SK-N-SH (cell line): Measurements from ENCODE around the gene SARDH. TPM values are rescaled to one million over a fixed set of nuclear protein-coding genes. Genes with fewer than 3 reads are reported as not detected.

Experiments
- CTCF ChIA-PET: fragments of 300-600, 350-600 bp; formaldehyde crosslinking; extraction: SDS; loops from one replicate; lab custom pipeline; 2021; lab: Yijun Ruan, JAX
- POLR2A ChIA-PET: fragments of 350-600 bp; sonication (Branson Sonifier 250); formaldehyde crosslinking; extraction: SDS; loops from one replicate; lab custom pipeline; 2020; ENCODE audit warnings: antibody characterized with exemption, inconsistent platforms; lab: Yijun Ruan, JAX
- DNase-seq: peaks from one replicate; pipeline ENCODE4 v3.0.0; 2012
- H2AFZ ChIP-seq: fragments of 200-600 bp; sonication (generic); 2 replicates; pipeline ENCODE4 v1.8.1; 2016; ENCODE audit warnings: antibody characterized with exemption, mild to moderate bottlenecking, low read depth
- H3F3A ChIP-seq: fragments of 200-600 bp; sonication (generic); replicated peaks from 2 replicates; pipeline ENCODE3; 2016; ENCODE audit warnings: antibody characterized with exemption, mild to moderate bottlenecking; ENCODE audit not compliant: insufficient read depth
- H3K27ac ChIP-seq, 2 experiments: fragments of 200-500 bp in 1 of 2; fragments of 200-600 bp in 1 of 2; sonication (Bioruptor generic) in 1 of 2; sonication (generic), shearing (Covaris generic) in 1 of 2; 2 replicates each; pipeline versions ENCODE4 v1.5.1 to v1.6.1; 2014 to 2016; ENCODE audit warnings: low read depth in 2 of 2, inconsistent platforms in 1 of 2, low read length in 1 of 2, mild to moderate bottlenecking in 1 of 2, mixed read lengths in 1 of 2
- H3K27me3 ChIP-seq: fragments of 200-600 bp; sonication (generic), shearing (Covaris generic); 2 replicates; pipeline ENCODE4 v1.6.1; 2016; ENCODE audit warnings: mixed run types; ENCODE audit not compliant: insufficient read depth
- H3K36me3 ChIP-seq, 2 experiments: fragments of 200-500 bp in 1 of 2; fragments of 200-600 bp in 1 of 2; sonication (Bioruptor generic) in 1 of 2; sonication (generic) in 1 of 2; replicated peaks in 1 of 2; 2 replicates each; pipeline versions ENCODE3 to v1.5.1; 2014 to 2016; ENCODE audit warnings: low read length in 1 of 2, mild to moderate bottlenecking in 1 of 2; ENCODE audit not compliant: insufficient read depth in 2 of 2, control insufficient read depth in 1 of 2
- H3K4me1 ChIP-seq, 2 experiments: fragments of 200-500 bp in 1 of 2; fragments of 200-600 bp in 1 of 2; sonication (Bioruptor generic) in 1 of 2; sonication (generic), shearing (Covaris generic) in 1 of 2; 2 replicates each; pipeline versions ENCODE4 v1.5.1 to v1.6.1; 2014 to 2016; ENCODE audit warnings: low read depth in 1 of 2, low read length in 1 of 2, mixed run types in 1 of 2; ENCODE audit not compliant: insufficient read depth in 2 of 2, control insufficient read depth in 1 of 2
- H3K4me2 ChIP-seq: fragments of 200-600 bp; sonication (generic), shearing (Covaris generic); 2 replicates; pipeline ENCODE4 v1.6.1; 2017; ENCODE audit warnings: mixed run types
- H3K4me3 ChIP-seq, 2 experiments: fragments of 200-500 bp in 1 of 2; fragments of 200-600 bp in 1 of 2; sonication (Bioruptor generic) in 1 of 2; sonication (generic), shearing (Covaris generic) in 1 of 2; 2 replicates each; pipeline versions ENCODE4 v1.5.1 to v1.8.1; 2014 to 2016; ENCODE audit warnings: low read depth in 2 of 2, inconsistent platforms in 1 of 2, low read length in 1 of 2, mild to moderate bottlenecking in 1 of 2, mixed read lengths in 1 of 2, moderate library complexity in 1 of 2
- H3K79me2 ChIP-seq: fragments of 200-600 bp; sonication (generic); 2 replicates; pipeline ENCODE4 v1.8.1; 2017; ENCODE audit warnings: mild to moderate bottlenecking; ENCODE audit not compliant: insufficient read depth
- H3K9ac ChIP-seq: fragments of 200-600 bp; sonication (generic); 2 replicates; pipeline ENCODE4 v1.6.1; 2017; ENCODE audit warnings: mixed run types
- H3K9me2 ChIP-seq: fragments of 200-600 bp; sonication (generic); 2 replicates; pipeline ENCODE4 v1.6.1; 2017; ENCODE audit warnings: mixed run types
- H3K9me3 ChIP-seq: fragments of 200-600 bp; sonication (generic); 2 replicates; pipeline ENCODE4 v1.6.1; 2017; ENCODE audit warnings: mixed run types, mild to moderate bottlenecking, moderate library complexity
- H4K20me1 ChIP-seq: fragments of 200-600 bp; sonication (generic); 2 replicates; pipeline ENCODE4 v1.6.1; 2017; ENCODE audit warnings: mild to moderate bottlenecking, mixed run types; ENCODE audit not compliant: insufficient read depth
- CTCF ChIP-seq: fragments of 200-600 bp; sonication (generic); IDR thresholded peaks from 2 replicates; pipeline ENCODE4 v1.6.1; 2017; ENCODE audit warnings: antibody characterized with exemption, mild to moderate bottlenecking, moderate library complexity
- EZH2phosphoT487 ChIP-seq: fragments of 200-600 bp; sonication (generic); IDR thresholded peaks from 2 replicates; pipeline ENCODE4 v1.6.1; 2017; ENCODE audit warnings: low read depth, mixed run types, mild to moderate bottlenecking, antibody characterized with exemption, moderate library complexity, borderline replicate concordance
- FOXJ3 ChIP-seq: sonication (generic); formaldehyde crosslinking; IDR thresholded peaks from 2 replicates; pipeline ENCODE4 v1.5.1; 2020; ENCODE audit warnings: mild to moderate bottlenecking, missing genetic modification reagents
- GATA2 ChIP-seq: sonication (generic); formaldehyde crosslinking; IDR thresholded peaks from 2 replicates; pipeline ENCODE4 v1.5.0; 2020; ENCODE audit warnings: mild to moderate bottlenecking, missing genetic modification reagents
- JUND ChIP-seq: IDR thresholded peaks from 2 replicates; pipeline ENCODE4 v1.4.0; 2012
- MAX ChIP-seq: IDR thresholded peaks from 2 replicates; pipeline ENCODE4 v1.4.0; 2012; ENCODE audit warnings: low read depth
- MEF2A ChIP-seq: IDR thresholded peaks from 2 replicates; pipeline ENCODE4 v1.4.0; 2012; ENCODE audit warnings: low read depth, borderline replicate concordance
- MXI1 ChIP-seq: IDR thresholded peaks from 2 replicates; pipeline ENCODE4 v1.6.1; 2012; ENCODE audit warnings: mild to moderate bottlenecking, low read depth, low read length, improper control_type of control experiment
- PBX3 ChIP-seq: IDR thresholded peaks from 2 replicates; pipeline ENCODE4; 2012
- RAD21 ChIP-seq: IDR thresholded peaks from 2 replicates; pipeline ENCODE4 v1.6.1; 2012; ENCODE audit warnings: mild to moderate bottlenecking, low read length
- REST ChIP-seq: IDR thresholded peaks from 2 replicates; pipeline ENCODE4 v1.6.1; 2012; ENCODE audit warnings: mild to moderate bottlenecking, low read depth, low read length, moderate library complexity
- RXRA ChIP-seq: IDR thresholded peaks from 2 replicates; pipeline ENCODE4 v1.4.0; 2012; ENCODE audit warnings: low read depth, mild to moderate bottlenecking, borderline replicate concordance
- TAF1 ChIP-seq: IDR thresholded peaks from 2 replicates; pipeline ENCODE4 v1.6.1; 2012; ENCODE audit warnings: low read depth, mild to moderate bottlenecking, low read length, moderate library complexity, borderline replicate concordance
- TCF12 ChIP-seq: IDR thresholded peaks from 2 replicates; pipeline ENCODE4 v1.4.0; 2012
- TEAD4 ChIP-seq: IDR thresholded peaks from 2 replicates; pipeline ENCODE4 v1.4.0; 2012; ENCODE audit warnings: mild to moderate bottlenecking, borderline replicate concordance; ENCODE audit not compliant: insufficient read depth
- USF1 ChIP-seq: IDR thresholded peaks from 2 replicates; pipeline ENCODE4 v1.4.0; 2012; ENCODE audit warnings: low read depth, borderline replicate concordance
- USF2 ChIP-seq: fragments of 150-350 bp; IDR thresholded peaks from 2 replicates; pipeline ENCODE4 v1.6.1; 2017; ENCODE audit warnings: antibody characterized with exemption, low read length, low read depth, borderline replicate concordance
- YY1 ChIP-seq: IDR thresholded peaks from 2 replicates; pipeline ENCODE4 v1.4.0; 2012; ENCODE audit warnings: low read depth, mild to moderate bottlenecking
- WGBS: methylation state at CpG from one replicate; pipeline ENCODE4 v1.1.6; 2017; ENCODE audit warnings: low lambda C conversion rate; 5-methylcytosine and 5-hydroxymethylcytosine counted together
- polyA plus RNA-seq, 3 experiments: library from polyadenylated mRNA; depleted of rRNA; stranded (reverse); fragments of >200 nt; gene quantifications; 2 replicates each; pipeline ENCODE4 v1.2.3, GENCODE V29; 2012

The SARDH gene
- polyA plus RNA-seq, 1 of the 3 experiments (the other 2 are of a cell fraction): 5.9 TPM

- Histone ChIP-seq H3K4me2 (no peak overlapping the region), H4K20me1 (no peaks in the 10 kb centered on the region), H3K4me3 (no peak overlapping the region), H3K27me3 (peaks cover 14% of the 10 kb centered on the region), H3K9me3 (no peaks in the 10 kb centered on the region), H3K4me1 (peaks cover 0 to 87% of the 10 kb centered on the region in 2 experiments; a peak in 2 of 4 replicates), H2AFZ (no peak overlapping the region), H3F3A (no peaks in the 10 kb centered on the region), H3K79me2 (no peaks in the 10 kb centered on the region), H3K9me2 (no peaks in the 10 kb centered on the region), H3K36me3 (no peaks in the 10 kb centered on the region), H3K27ac (peak overlapping the region in 1 of 2 experiments; percentile 100; a peak in 2 of 4 replicates), H3K9ac (no peak overlapping the region)
- 41% methylated on average over 4 of the region's 12 CpGs for WGBS
- ChIA-PET POLR2A (interaction anchor here (1.1 to 16.4 kb wide), 3 partner anchors 20 to 70 kb away, joined by 3 to 261 read pairs (median 7); partner anchors contain the start of gene FAM163B), CTCF (interaction anchor here (1.0 to 2.0 kb wide), 4 partner anchors 22 to 97 kb away, joined by 3 to 8 read pairs (median 4); partner anchors contain the start of genes ADAMTSL2 and FAM163B)
- no peak for DNase-seq
- TF ChIP-seq PBX3: no peak
- TF ChIP-seq YY1: no peak
- TF ChIP-seq RAD21: no peak
- TF ChIP-seq CTCF: no peak
- TF ChIP-seq MEF2A: no peak
- no peak for TF ChIP-seq MXI1
- no peak for TF ChIP-seq TAF1
- TF ChIP-seq TEAD4: no peak
- TF ChIP-seq USF1: no peak
- TF ChIP-seq TCF12: no peak
- no peak for TF ChIP-seq REST
- TF ChIP-seq USF2: no peak
- no peak for TF ChIP-seq JUND
- no peak for TF ChIP-seq FOXJ3 (CRISPR knock-in tag)
- no peak for TF ChIP-seq MAX
- TF ChIP-seq RXRA: no peak
- no peak for TF ChIP-seq EZH2phosphoT487
- no peak for TF ChIP-seq GATA2 (CRISPR knock-in tag)
Observed at GRCh38 chr9:133631111-133631510, 107.0 kb downstream of the SARDH start.
